HepG2 (cell line): ENCODE data around the gene BDNF. TPM values are rescaled to one million over a fixed set of nuclear protein-coding genes. Genes with fewer than 3 reads are reported as not detected.

Source experiments
- ATAC-seq: fragments of 200-7000 bp; cut with Tn5 transposase; 3 replicates; pipeline ENCODE4 v1.9.1; 2020; ENCODE audit warnings: mild to moderate bottlenecking, moderate library complexity
- BruUV-seq: library from RNA; stranded (reverse); fragments of 400-500 nt; replicated peaks from 2 replicates; lab custom pipeline; 2021; lab: Mats Ljungman, UMichigan
- CTCF ChIA-PET: fragments of 300-600 bp; formaldehyde crosslinking; extraction: SDS; loops from one replicate; lab custom pipeline; 2021; ENCODE audit warnings: low total read pairs, inconsistent platforms, low intra/inter-chr PET ratio; lab: Yijun Ruan, JAX
- POLR2A ChIA-PET: fragments of 350-600 bp; sonication (Branson Sonifier 250); formaldehyde crosslinking; loops from one replicate; lab custom pipeline; 2020; ENCODE audit warnings: antibody characterized with exemption, inconsistent platforms; lab: Yijun Ruan, JAX
- DNase-seq: peaks from one replicate; pipeline ENCODE4 v3.0.0-alpha.2; 2015; ENCODE audit warnings: low spot score
- FAIRE-seq: peaks from 3 replicates; lab custom pipeline; 2011; peaks lifted over from hg19 to GRCh38; lab: Jason Lieb, UNC
- H2AFZ ChIP-seq: one replicate; pipeline ENCODE4 v1.6.1; 2011; ENCODE audit warnings: low read length, inconsistent platforms
- H3K27ac ChIP-seq: fragments of 300-600 bp; 3 replicates; pipeline ENCODE4 v1.8.0; 2011; ENCODE audit warnings: mixed run types, mild to moderate bottlenecking, mixed read lengths, low read length, inconsistent platforms; ENCODE audit not compliant: insufficient read depth; ENCODE audit errors: extremely low read length
- H3K27me3 ChIP-seq, 2 experiments: fragments of 200-600 bp in 1 of 2; 2 replicates in 1 of 2; 3 replicates in 1 of 2; pipeline versions ENCODE4 v1.6.0 to v1.8.0; 2011; ENCODE audit warnings: low read length in 2 of 2, mild to moderate bottlenecking in 2 of 2, moderate library complexity in 2 of 2, inconsistent platforms in 1 of 2; ENCODE audit not compliant: insufficient read depth in 2 of 2, control insufficient read depth in 1 of 2
- H3K36me3 ChIP-seq, 2 experiments: fragments of 200-600 bp in 1 of 2; replicated peaks in 1 of 2; 2 replicates in 1 of 2; 3 replicates in 1 of 2; pipeline versions ENCODE4 v1.5.1 to v1.8.0; 2011; ENCODE audit warnings: low read length in 2 of 2, inconsistent platforms in 1 of 2; ENCODE audit not compliant: insufficient read depth in 2 of 2, control insufficient read depth in 1 of 2
- H3K4me1 ChIP-seq: 2 replicates; pipeline ENCODE4 v1.5.1; 2012; ENCODE audit warnings: low read length, inconsistent platforms; ENCODE audit not compliant: insufficient read depth
- H3K4me2 ChIP-seq: 2 replicates; pipeline ENCODE4 v1.6.0; 2011; ENCODE audit warnings: low read depth, low read length, inconsistent platforms
- H3K4me3 ChIP-seq, 3 experiments: fragments of 200-600 bp in 1 of 3; sonication (generic), shearing (Covaris generic) in 1 of 3; replicated peaks in 1 of 3; 2 replicates each; pipeline ENCODE4 v1.5.1; 2011 to 2016; ENCODE audit warnings: low read length in 3 of 3, inconsistent platforms in 2 of 3, low read depth in 2 of 3, mild to moderate bottlenecking in 2 of 3, control low read depth in 1 of 3, mixed read lengths in 1 of 3; ENCODE audit not compliant: insufficient read depth in 1 of 3
- H3K79me2 ChIP-seq: one replicate; pipeline ENCODE4 v1.6.1; 2011; ENCODE audit warnings: low read length, inconsistent platforms; ENCODE audit not compliant: insufficient read depth
- H3K9ac ChIP-seq: 2 replicates; pipeline ENCODE4 v1.6.0; 2011; ENCODE audit warnings: mild to moderate bottlenecking, low read depth, low read length, inconsistent platforms; ENCODE audit not compliant: insufficient read depth
- H3K9me3 ChIP-seq: 2 replicates; pipeline ENCODE4 v1.5.1; 2012; ENCODE audit warnings: mild to moderate bottlenecking, low read length
- H4K20me1 ChIP-seq: 2 replicates; pipeline ENCODE4 v1.6.0; 2011; ENCODE audit warnings: inconsistent platforms, mild to moderate bottlenecking, low read length, moderate library complexity; ENCODE audit not compliant: insufficient read depth
- HMG20A ChIP-seq: IDR thresholded peaks from 2 replicates; pipeline ENCODE4 v1.6.1; 2016; ENCODE audit warnings: borderline replicate concordance
- HNRNPK ChIP-seq: fragments of 200-400 bp; formaldehyde crosslinking; IDR thresholded peaks from 2 replicates; pipeline ENCODE4 v1.6.1; 2018; ENCODE audit warnings: low read length, low read depth, moderate library complexity, mild to moderate bottlenecking; ENCODE audit not compliant: poor library complexity, severe bottlenecking
- ZFP37 ChIP-seq: sonication (generic); formaldehyde crosslinking; IDR thresholded peaks from 2 replicates; pipeline ENCODE4 v1.4.0; 2020; ENCODE audit warnings: missing genetic modification reagents, borderline replicate concordance
- ZNF20 ChIP-seq: sonication (generic); formaldehyde crosslinking; IDR thresholded peaks from 2 replicates; pipeline ENCODE4 v1.4.0; 2020; ENCODE audit warnings: mild to moderate bottlenecking, moderate library complexity, missing genetic modification reagents
- WGBS: methylation state at CpG from one replicate; pipeline ENCODE4 v1.1.6; 2017; ENCODE audit warnings: low lambda C conversion rate; 5-methylcytosine and 5-hydroxymethylcytosine counted together
- in situ Hi-C: cut with HindIII; loops from 2 replicates; pipeline ENCODE4 v1.10.0; 2017; ENCODE audit warnings: low pct_unique_long_range_greater_than_20kb; ENCODE audit not compliant: extremely low pct_ligation_motif_present
- intact Hi-C: fragments of 100-400 bp; cut with micrococcal nuclease; formaldehyde crosslinking; loops from one replicate; pipeline ENCODE4 v1.10.0; 2022; ENCODE audit not compliant: unreplicated experiment
- polyA plus RNA-seq, 8 experiments: library from polyadenylated mRNA; depleted of rRNA in 3 of 8; stranded (reverse) in 7 of 8; unstranded in 1 of 8; fragments of >200 nt; fragmentation: Illumina TruSeq in 4 of 8; extraction: Trizol in 4 of 8; gene quantifications; 2 replicates each; pipeline versions ENCODE4 v1.2.1 to v1.2.3, GENCODE V29; 2011 to 2016; ENCODE audit warnings: low read depth in 4 of 8, missing spikeins in 1 of 8, mixed read lengths in 1 of 8; ENCODE audit not compliant: insufficient read depth in 1 of 8
- total RNA-seq, 5 experiments: library from RNA; depleted of rRNA; stranded (reverse); fragments of >200 nt; fragmentation: Illumina TruSeq; extraction: Trizol; gene quantifications; 2 replicates each; pipeline ENCODE4 v1.2.3, GENCODE V29; 2016; ENCODE audit warnings: low read depth in 1 of 5
- TF ChIP-seq, protein P1 (sequence below): sonication (generic); formaldehyde crosslinking; IDR thresholded peaks from 2 replicates; pipeline ENCODE4 v1.9.0; 2021; ENCODE audit warnings: missing genetic modification reagents, borderline replicate concordance

BDNF gene
- total and polyA plus RNA-seq, 2 of the 13 experiments (the other 11 are each of a cell fraction or from before 2014, with no cell fraction given): 0.02 TPM; not detected in 1

DNA sequence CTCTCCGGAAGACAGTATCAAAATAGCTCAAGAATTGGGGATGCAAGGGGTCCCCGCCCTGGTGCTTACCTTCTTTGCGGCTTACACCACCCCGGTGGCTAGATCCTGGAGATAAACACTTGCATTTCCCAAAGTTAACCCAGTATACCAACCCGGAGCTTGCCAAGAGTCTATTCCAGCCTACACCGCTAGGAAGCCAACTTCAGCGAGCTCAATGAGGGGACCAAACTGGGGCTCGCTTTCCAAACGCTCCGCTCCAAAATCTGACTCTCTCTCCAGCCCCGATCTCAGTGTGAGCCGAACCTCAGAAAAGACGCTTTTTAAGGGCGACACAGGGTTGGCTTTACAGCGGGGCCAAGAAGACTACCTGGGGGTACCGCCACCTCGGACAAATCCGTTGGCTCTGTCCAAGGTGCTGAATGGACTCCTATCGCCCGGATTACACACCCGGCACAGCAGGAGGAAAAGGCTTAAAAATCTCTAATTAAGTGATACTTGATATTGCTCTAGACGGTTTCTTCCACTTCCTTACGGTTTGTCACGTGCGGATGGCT lies 20.1 kb upstream of the BDNF start (continued):
- no peak for TF ChIP-seq ZFP37
- TF ChIP-seq, protein P1, sequence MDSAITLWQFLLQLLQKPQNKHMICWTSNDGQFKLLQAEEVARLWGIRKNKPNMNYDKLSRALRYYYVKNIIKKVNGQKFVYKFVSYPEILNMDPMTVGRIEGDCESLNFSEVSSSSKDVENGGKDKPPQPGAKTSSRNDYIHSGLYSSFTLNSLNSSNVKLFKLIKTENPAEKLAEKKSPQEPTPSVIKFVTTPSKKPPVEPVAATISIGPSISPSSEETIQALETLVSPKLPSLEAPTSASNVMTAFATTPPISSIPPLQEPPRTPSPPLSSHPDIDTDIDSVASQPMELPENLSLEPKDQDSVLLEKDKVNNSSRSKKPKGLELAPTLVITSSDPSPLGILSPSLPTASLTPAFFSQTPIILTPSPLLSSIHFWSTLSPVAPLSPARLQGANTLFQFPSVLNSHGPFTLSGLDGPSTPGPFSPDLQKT (CRISPR knock-in tag): no peak

DNA sequence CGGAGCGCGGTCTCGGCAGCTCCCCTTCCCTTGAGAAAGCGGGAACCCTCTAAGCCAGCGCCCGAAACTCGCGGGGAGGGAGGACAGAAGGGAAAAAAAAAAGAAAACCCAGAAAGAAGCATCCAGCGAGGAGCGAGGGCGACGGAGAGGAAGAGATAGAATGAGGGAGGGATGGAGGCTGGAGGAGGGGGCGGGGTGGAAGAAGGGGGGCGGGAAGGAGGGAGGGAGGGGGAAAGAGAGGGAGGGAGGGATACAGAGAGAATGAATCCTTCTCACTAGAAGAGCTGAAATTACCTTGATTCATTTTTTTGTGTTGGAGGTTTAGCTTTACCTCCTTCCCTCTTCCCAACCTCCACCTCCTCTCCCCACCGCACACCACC lies 19.3 kb upstream of the BDNF start:
- no peak overlapping the region for H3K4me3 ChIP-seq
- 65% methylated on average over 16 of the region's 16 CpGs for WGBS
- H3K79me2 ChIP-seq: no peaks in the 10 kb centered on the region
- FAIRE-seq (no peak), ATAC-seq (no peak)
- H3K9ac ChIP-seq: no peak overlapping the region
- in situ Hi-C loops: no loop called here
- POLR2A ChIA-PET: no interaction called here
- no peaks in the 10 kb centered on the region for H4K20me1 ChIP-seq
- intact Hi-C loops: loop anchor here (5.0 kb wide), 1 partner anchor 388 kb away; the partner anchor contains the start of genes KIF18A and METTL15
- H3K4me2 ChIP-seq: no peak overlapping the region
- H3K36me3 ChIP-seq: no peaks in the 10 kb centered on the region
- no peak for TF ChIP-seq ZNF20 (CRISPR knock-in tag)
- peak; percentile 33 for TF ChIP-seq HNRNPK
- no peak for TF ChIP-seq HMG20A (CRISPR knock-in tag)
- TF ChIP-seq, all 625 proteins: peak for 1
- Histone ChIP-seq H3K4me1 (no peaks in the 10 kb centered on the region), H2AFZ (no peak overlapping the region), H3K27me3 (peaks cover 1 to 31% of the 10 kb centered on the region in 2 experiments; a peak in 2 of 5 replicates), H3K27ac (no peak overlapping the region), H3K9me3 (no peaks in the 10 kb centered on the region)
- BruUV-seq: no TSS peak
- DNase-seq: no peak
- CTCF ChIA-PET: no interaction called here
